IMR-90 (cell line): ENCODE data around the gene PUS7L. TPM values are rescaled to one million over a fixed set of nuclear protein-coding genes. Genes with fewer than 3 reads are reported as not detected.
A peak's percentile ranks its signal among the peaks of the same experiment; 100 is the strongest.

ENCODE experiments used
- ATAC-seq: fragments of 200-7000 bp; cut with Tn5 transposase; 2 replicates; pipeline ENCODE4 v1.9.1; 2020; ENCODE audit warnings: low read depth, mild to moderate bottlenecking, moderate library complexity
- BruUV-seq: library from RNA; stranded (reverse); fragments of 400-500 nt; replicated peaks from 2 replicates; lab custom pipeline; 2021; lab: Mats Ljungman, UMichigan
- CTCF ChIA-PET: fragments of 300-600 bp; formaldehyde crosslinking; extraction: SDS; loops from one replicate; lab custom pipeline; 2021; ENCODE audit warnings: antibody characterized with exemption; lab: Yijun Ruan, JAX
- POLR2A ChIA-PET: fragments of 300-600 bp; sonication (Branson Sonifier 250); formaldehyde crosslinking; loops from one replicate; lab custom pipeline; 2022; ENCODE audit warnings: antibody characterized with exemption; ENCODE audit not compliant: unreplicated experiment; lab: Charles Lee
- DNase-seq: peaks from one replicate; pipeline ENCODE4 v3.0.0; 2013
- H2AFZ ChIP-seq: replicated peaks from 2 replicates; pipeline ENCODE3; 2013; ENCODE audit warnings: low read length, mild to moderate bottlenecking; ENCODE audit not compliant: poor library complexity
- H2AK5ac ChIP-seq: 2 replicates; pipeline ENCODE4 v1.6.1; 2013; ENCODE audit warnings: low read depth, low read length, inconsistent platforms
- H2AK9ac ChIP-seq: replicated peaks from 2 replicates; pipeline ENCODE3; 2013; ENCODE audit warnings: mild to moderate bottlenecking, low read depth, low read length, moderate library complexity; ENCODE audit not compliant: poor library complexity
- H2BK120ac ChIP-seq: 2 replicates; pipeline ENCODE4 v1.6.1; 2013; ENCODE audit warnings: low read depth, low read length, inconsistent platforms
- H2BK15ac ChIP-seq: 3 replicates; pipeline ENCODE4 v1.6.1; 2013; ENCODE audit warnings: low read depth, low read length, inconsistent platforms
- H2BK20ac ChIP-seq: 2 replicates; pipeline ENCODE4 v1.6.1; 2013; ENCODE audit warnings: low read depth, mild to moderate bottlenecking, inconsistent platforms, low read length, moderate library complexity
- H2BK5ac ChIP-seq: 2 replicates; pipeline ENCODE4 v1.6.1; 2013; ENCODE audit warnings: mild to moderate bottlenecking, low read depth, low read length, inconsistent platforms; ENCODE audit not compliant: poor library complexity, severe bottlenecking
- H3K14ac ChIP-seq: replicated peaks from 2 replicates; pipeline ENCODE4 v1.6.1; 2013; ENCODE audit warnings: low read depth, low read length, inconsistent platforms
- H3K18ac ChIP-seq: 2 replicates; pipeline ENCODE4 v1.6.1; 2013; ENCODE audit warnings: low read depth, low read length, control low read depth
- H3K23ac ChIP-seq: 2 replicates; pipeline ENCODE4 v1.6.1; 2013; ENCODE audit warnings: low read depth, low read length, inconsistent platforms
- H3K27ac ChIP-seq: 2 replicates; pipeline ENCODE4 v1.5.1; 2013; ENCODE audit warnings: mild to moderate bottlenecking, control low read depth, low read length; ENCODE audit not compliant: insufficient read depth
- H3K27me3 ChIP-seq: 2 replicates; pipeline ENCODE4 v1.6.1; 2013; ENCODE audit warnings: low read length; ENCODE audit not compliant: control insufficient read depth, insufficient read depth
- H3K36me3 ChIP-seq: 2 replicates; pipeline ENCODE4 v1.6.1; 2013; ENCODE audit warnings: low read length, mixed read lengths; ENCODE audit not compliant: control insufficient read depth, insufficient read depth
- H3K4ac ChIP-seq: 2 replicates; pipeline ENCODE4 v1.6.1; 2013; ENCODE audit warnings: low read depth, low read length, inconsistent platforms
- H3K4me1 ChIP-seq: 2 replicates; pipeline ENCODE4 v1.6.1; 2013; ENCODE audit warnings: low read length, mixed read lengths; ENCODE audit not compliant: control insufficient read depth, insufficient read depth
- H3K4me2 ChIP-seq: 2 replicates; pipeline ENCODE4 v1.6.1; 2013; ENCODE audit warnings: low read depth, mild to moderate bottlenecking, control low read depth, low read length, moderate library complexity
- H3K4me3 ChIP-seq: 2 replicates; pipeline ENCODE4 v1.5.1; 2013; ENCODE audit warnings: low read depth, mild to moderate bottlenecking, control low read depth, low read length, moderate library complexity; ENCODE audit not compliant: insufficient read depth
- H3K56ac ChIP-seq: 2 replicates; pipeline ENCODE4 v1.6.1; 2013; ENCODE audit warnings: low read length, inconsistent platforms; ENCODE audit not compliant: insufficient read depth; ENCODE audit errors: extremely low read depth
- H3K79me1 ChIP-seq, 2 experiments: 2 replicates each; pipeline ENCODE4 v1.6.1; 2013; ENCODE audit warnings: low read length in 2 of 2, inconsistent platforms in 1 of 2, low read depth in 1 of 2
- H3K9ac ChIP-seq: 2 replicates; pipeline ENCODE4 v1.6.1; 2013; ENCODE audit warnings: low read depth, low read length, control low read depth
- H3K9me1 ChIP-seq: 2 replicates; pipeline ENCODE4 v1.6.1; 2013; ENCODE audit warnings: low read length, inconsistent platforms; ENCODE audit not compliant: insufficient read depth
- H3K9me3 ChIP-seq: 2 replicates; pipeline ENCODE4 v1.6.1; 2013; ENCODE audit warnings: low read length; ENCODE audit not compliant: control insufficient read depth, insufficient read depth
- H4K20me1 ChIP-seq: 2 replicates; pipeline ENCODE4 v1.6.1; 2013; ENCODE audit warnings: low read length, inconsistent platforms; ENCODE audit not compliant: insufficient read depth
- H4K5ac ChIP-seq: 2 replicates; pipeline ENCODE4 v1.6.1; 2013; ENCODE audit warnings: mild to moderate bottlenecking, low read depth, low read length, control low read depth
- H4K8ac ChIP-seq, 2 experiments: 2 replicates each; pipeline ENCODE4 v1.6.1; 2013; ENCODE audit warnings: low read depth in 2 of 2, low read length in 2 of 2, control low read depth in 1 of 2, inconsistent platforms in 1 of 2
- H4K91ac ChIP-seq: 2 replicates; pipeline ENCODE4 v1.6.1; 2013; ENCODE audit warnings: low read depth, low read length, inconsistent platforms; ENCODE audit not compliant: insufficient read depth
- CHD1 ChIP-seq: IDR thresholded peaks from 2 replicates; pipeline ENCODE4 v1.6.1; 2012; ENCODE audit warnings: low read depth, low read length, improper control_type of control experiment
- FOS ChIP-seq: fragments of 150-350 bp; IDR thresholded peaks from 2 replicates; pipeline ENCODE4 v1.6.1; 2016; ENCODE audit warnings: low read depth, low read length
- MXI1 ChIP-seq: IDR thresholded peaks from 2 replicates; pipeline ENCODE4 v1.6.1; 2012; ENCODE audit warnings: low read depth, mild to moderate bottlenecking, low read length, moderate library complexity, borderline replicate concordance
- WGBS, 2 experiments: methylation state at CpG; one replicate each; pipeline versions ENCODE4 v1.1.5 to v1.1.7; 2013; ENCODE audit warnings: missing lambda C conversion rate in 2 of 2; ENCODE audit not compliant: insufficient read length in 1 of 2; ENCODE audit errors: extremely low coverage in 2 of 2; 5-methylcytosine and 5-hydroxymethylcytosine counted together
- dilution Hi-C: fragments of 300-500 bp; cut with HindIII; formaldehyde crosslinking; loops from one replicate; pipeline ENCODE4 v1.14.3; 2018; ENCODE audit warnings: low sequenced_read_pairs; ENCODE audit not compliant: unreplicated experiment
- in situ Hi-C: fragments of 300-500 bp; cut with MboI; formaldehyde crosslinking; loops from 3 replicates; pipeline ENCODE4 v1.14.3; 2019; ENCODE audit warnings: low sequenced_read_pairs, inconsistent platforms, mixed read lengths
- intact Hi-C: fragments of 100-400 bp; cut with micrococcal nuclease; formaldehyde crosslinking; loops from 2 replicates; pipeline ENCODE4 v1.10.0; 2022
- polyA plus RNA-seq, 3 experiments: library from polyadenylated mRNA; depleted of rRNA; stranded (reverse); fragments of >200 nt; gene quantifications; 2 replicates each; pipeline ENCODE4 v1.2.3, GENCODE V29; 2012; ENCODE audit warnings: low replicate concordance in 1 of 3
- total RNA-seq: library from RNA; depleted of rRNA; stranded (reverse); fragments of >200 nt; gene quantifications from 2 replicates; pipeline ENCODE4 v1.2.3, GENCODE V29; 2012
- TF ChIP-seq, protein P1 (sequence below): conservative IDR thresholded peaks from 2 replicates; pipeline ENCODE4 v1.5.1; 2012; ENCODE audit warnings: mild to moderate bottlenecking, low read depth, low read length, improper control_type of control experiment

Gene PUS7L
- total and polyA plus RNA-seq, 2 of the 4 experiments (the other 2 are of a cell fraction): 5.1 to 44.8 TPM

GRCh38 chr12:43795716-43796280 is 37.2 kb upstream of the PUS7L start:
- Histone ChIP-seq H4K8ac (no peak overlapping the region), H2AK9ac (no peak overlapping the region), H4K91ac (no peak overlapping the region), H3K79me1 (peaks cover 2 to 3% of the 10 kb centered on the region in 2 experiments; a peak in 2 of 4 replicates), H2AFZ (no peak overlapping the region), H3K4me2 (no peak overlapping the region), H3K4me3 (no peak overlapping the region), H2BK15ac (no peak overlapping the region), H3K4ac (no peak overlapping the region), H2BK5ac (no peak overlapping the region), H3K4me1 (no peaks in the 10 kb centered on the region), H4K5ac (no peak overlapping the region), H3K14ac (no peak overlapping the region), H3K9me3 (no peaks in the 10 kb centered on the region), H3K9ac (no peak overlapping the region), H3K23ac (no peak overlapping the region), H2AK5ac (no peak overlapping the region), H2BK120ac (no peak overlapping the region), H4K20me1 (no peaks in the 10 kb centered on the region; the same call in 1 of the 2 replicates), H3K36me3 (peaks cover 13% of the 10 kb centered on the region), H3K9me1 (no peaks in the 10 kb centered on the region), H3K27me3 (no peaks in the 10 kb centered on the region), H2BK20ac (no peak overlapping the region), H3K27ac (no peak overlapping the region), H3K18ac (no peak overlapping the region), H3K56ac (no peak overlapping the region)
- dilution Hi-C loops (no loop called here), intact Hi-C loops (no loop called here), in situ Hi-C loops (no loop called here)
- ATAC-seq: peak; percentile 60
- DNase-seq: peak; percentile 21
- ChIA-PET POLR2A (no interaction called here), CTCF (no interaction called here)
- no TSS peak for BruUV-seq
- no peak for TF ChIP-seq MXI1
- TF ChIP-seq, protein P1, sequence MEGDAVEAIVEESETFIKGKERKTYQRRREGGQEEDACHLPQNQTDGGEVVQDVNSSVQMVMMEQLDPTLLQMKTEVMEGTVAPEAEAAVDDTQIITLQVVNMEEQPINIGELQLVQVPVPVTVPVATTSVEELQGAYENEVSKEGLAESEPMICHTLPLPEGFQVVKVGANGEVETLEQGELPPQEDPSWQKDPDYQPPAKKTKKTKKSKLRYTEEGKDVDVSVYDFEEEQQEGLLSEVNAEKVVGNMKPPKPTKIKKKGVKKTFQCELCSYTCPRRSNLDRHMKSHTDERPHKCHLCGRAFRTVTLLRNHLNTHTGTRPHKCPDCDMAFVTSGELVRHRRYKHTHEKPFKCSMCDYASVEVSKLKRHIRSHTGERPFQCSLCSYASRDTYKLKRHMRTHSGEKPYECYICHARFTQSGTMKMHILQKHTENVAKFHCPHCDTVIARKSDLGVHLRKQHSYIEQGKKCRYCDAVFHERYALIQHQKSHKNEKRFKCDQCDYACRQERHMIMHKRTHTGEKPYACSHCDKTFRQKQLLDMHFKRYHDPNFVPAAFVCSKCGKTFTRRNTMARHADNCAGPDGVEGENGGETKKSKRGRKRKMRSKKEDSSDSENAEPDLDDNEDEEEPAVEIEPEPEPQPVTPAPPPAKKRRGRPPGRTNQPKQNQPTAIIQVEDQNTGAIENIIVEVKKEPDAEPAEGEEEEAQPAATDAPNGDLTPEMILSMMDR: no peak
- no peak for TF ChIP-seq CHD1
- TF ChIP-seq FOS: no peak
- no CpG with 5 or more reads among the region's 2 CpGs for WGBS, 2 experiments
